OCI-LY3 (cell line): ENCODE data around the gene ZNF878.

ENCODE experiments used
- CTCF ChIP-seq: fragments of 200-600, 300-600 bp; sonication (generic); IDR thresholded peaks from 2 replicates; pipeline ENCODE4 v1.5.1; 2014; ENCODE audit warnings: antibody characterized with exemption, low read length, low read depth
- EZH2phosphoT487 ChIP-seq: fragments of 200-600 bp; shearing (Covaris generic); IDR thresholded peaks from 2 replicates; pipeline ENCODE4 v1.6.1; 2018; ENCODE audit warnings: antibody characterized with exemption, mixed run types, low read depth

- TF ChIP-seq CTCF (no peak), EZH2phosphoT487 (no peak)
These were observed 8.9 kb downstream of the ZNF878 start for GRCh38 chr19:12043752-12044422.
